ENCODE results near the gene KLK2.

Gene KLK2

DNA sequence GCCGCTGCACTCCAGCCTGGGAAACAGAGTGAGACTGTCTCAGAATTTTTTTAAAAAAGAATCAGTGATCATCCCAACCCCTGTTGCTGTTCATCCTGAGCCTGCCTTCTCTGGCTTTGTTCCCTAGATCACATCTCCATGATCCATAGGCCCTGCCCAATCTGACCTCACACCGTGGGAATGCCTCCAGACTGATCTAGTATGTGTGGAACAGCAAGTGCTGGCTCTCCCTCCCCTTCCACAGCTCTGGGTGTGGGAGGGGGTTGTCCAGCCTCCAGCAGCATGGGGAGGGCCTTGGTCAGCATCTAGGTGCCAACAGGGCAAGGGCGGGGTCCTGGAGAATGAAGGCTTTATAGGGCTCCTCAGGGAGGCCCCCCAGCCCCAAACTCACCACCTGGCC, at the start of gene KLK2:
Gene KLK2, plus strand, starts transcription at position 384 of the 400 bp plus-strand sequence. CDS start 35 bp downstream, outside the sequence.
- no peak for DNase-seq (ENCODE audit: low read depth)

DNA sequence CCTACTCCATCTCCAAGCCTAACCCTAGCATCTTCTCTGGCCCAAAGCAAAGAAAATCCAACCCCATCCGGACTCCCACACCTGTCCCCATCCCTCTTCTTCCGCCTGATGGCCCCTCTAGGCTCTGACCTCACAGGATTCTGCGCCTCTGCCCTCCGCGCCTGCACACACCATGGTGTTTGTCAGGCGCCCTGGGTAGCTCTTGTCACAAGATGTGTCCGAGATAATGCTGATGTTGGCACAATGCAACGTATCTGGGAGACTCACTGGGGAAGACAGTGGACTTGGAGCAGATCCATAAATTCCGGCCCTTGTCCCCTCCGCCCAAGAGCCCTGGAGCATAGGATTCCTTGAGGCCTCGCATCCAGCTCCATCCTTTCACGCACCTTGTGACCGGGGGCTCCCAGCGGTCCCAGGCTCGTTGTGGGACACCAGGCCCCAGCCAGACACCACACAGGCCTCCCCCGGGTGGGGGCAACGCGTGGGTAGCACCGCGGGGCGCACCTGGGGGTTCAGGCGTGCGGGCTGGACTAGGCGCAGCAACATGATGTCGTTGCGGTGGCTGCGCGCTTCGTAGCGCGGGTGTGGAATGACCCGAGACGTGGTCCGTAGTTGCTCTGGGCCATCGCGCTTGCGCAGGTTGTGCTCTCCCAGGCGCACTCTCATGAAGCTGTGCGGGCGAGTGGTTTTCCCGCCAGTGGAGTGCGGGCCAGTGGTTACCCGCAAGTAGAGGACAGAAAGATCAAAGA, 46.6 kb upstream of the KLK2 start:
- no peak for DNase-seq (ENCODE audit: low read depth)

DNA sequence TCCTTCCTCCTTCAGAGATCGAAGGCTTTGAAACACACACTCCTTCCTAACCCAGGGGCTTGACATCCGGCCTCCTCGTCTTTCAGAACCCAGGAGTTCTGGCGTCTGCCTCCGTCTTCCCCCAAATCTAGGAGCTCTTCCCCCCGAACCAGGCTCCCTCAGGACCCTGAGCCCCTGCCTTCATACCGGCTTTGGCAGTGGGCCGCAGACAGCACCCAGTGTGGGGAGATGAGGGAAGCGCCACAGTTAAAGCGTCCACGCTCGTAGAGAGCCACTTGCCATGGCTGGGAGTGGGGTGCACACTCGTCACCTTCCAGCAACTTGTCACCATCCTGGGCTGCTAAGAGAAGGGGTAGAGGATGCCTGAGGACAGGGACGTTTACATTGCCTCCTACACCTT, 45.8 kb upstream of the KLK2 start:
- DNase-seq (ENCODE audit: low read depth), result no peak

DNA sequence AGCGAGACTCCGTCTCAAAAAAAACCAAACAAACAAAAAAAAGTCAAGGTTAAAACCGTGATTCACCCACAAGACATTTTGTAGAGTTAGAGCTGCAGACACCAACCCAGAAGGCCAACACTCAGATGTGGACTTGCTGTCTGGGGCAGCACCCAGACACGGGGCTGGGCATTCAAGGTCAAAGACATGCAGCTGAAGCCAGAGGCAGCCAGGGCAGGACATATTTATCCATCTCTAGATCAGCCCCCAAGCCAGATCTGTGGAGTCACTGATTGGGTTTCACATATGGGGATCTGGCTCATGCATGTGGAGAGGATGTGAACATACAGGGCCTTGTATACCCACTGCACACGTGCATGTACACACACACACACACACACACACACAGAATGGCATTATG, 43.4 kb upstream of the KLK2 start:
- no peak for DNase-seq (ENCODE audit: low read depth)

DNA sequence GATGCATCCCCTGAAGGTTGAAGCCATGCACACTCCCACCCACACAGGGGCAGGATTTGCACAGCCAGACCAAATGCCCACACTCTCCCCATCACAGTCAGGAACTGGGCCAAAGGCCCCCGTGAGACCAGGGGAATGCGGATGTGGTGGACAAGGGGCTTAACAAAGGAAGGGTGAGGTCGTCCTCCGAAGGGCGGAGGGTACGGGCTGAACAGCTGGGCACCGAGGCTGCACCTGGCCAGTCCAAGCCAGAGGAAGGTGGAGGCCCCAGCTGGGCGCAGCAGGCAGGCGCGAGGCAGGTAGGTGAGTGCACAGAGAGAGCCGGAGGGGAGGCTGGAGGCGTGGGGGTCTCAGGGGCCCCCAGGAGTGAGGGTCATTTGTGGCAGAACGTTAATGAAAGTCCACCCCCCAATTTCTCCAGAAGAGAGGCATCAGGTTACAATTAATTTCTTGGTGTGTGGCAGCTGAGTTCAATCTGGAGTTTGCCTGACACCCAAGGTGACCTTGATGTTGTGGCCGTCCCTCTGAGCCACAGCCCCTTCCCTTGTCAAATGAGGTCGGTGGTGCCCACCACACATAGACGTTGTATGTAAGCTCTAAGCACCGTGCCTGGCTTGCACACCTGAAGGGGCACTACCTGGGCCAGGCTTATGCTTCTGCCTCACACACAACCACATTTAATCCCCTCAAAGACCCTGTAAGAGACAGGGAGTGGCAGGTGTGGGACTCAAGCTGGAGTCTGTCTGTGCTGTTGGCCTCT, 42.8 kb upstream of the KLK2 start:
- no peak for DNase-seq (ENCODE audit: low read depth)

DNA sequence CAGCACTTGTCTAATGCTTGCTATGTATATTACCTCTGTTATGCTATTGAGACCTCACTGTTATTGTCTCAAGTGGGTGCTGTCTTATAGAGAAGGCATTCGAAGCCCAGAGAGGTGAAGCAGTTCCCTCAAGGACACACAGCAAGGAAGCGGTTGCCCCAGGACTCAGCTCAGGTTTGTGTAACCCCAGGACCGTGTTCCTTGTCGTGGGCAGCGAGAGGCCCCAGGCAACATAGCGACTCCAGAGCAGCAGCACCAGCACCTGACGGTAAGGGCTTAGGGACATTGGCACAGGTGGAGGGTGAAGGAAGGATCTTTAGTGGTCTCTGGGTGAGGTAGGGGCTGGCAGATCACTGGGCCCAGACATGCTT, 42.2 kb upstream of the KLK2 start:
- no peak for DNase-seq (ENCODE audit: low read depth)

DNA sequence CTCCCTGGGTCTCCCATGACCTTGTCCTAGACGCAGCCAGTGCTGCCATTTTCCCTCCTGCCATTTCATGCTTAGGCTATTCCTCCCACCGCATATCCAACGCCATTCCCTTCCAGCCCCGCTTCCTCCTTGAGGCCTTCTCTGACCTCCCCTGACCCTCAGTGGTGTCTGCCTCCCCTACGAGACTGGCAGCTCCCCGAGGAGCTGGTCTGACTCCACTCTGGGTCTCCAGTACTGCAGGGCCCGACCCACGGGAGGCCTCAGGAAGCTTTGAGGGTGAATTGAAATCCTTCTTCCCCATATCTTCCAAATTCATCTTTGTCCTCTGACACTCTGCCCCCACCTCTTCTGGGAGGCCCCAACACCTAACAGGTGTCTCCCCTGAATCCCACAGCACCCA, 40.6 kb upstream of the KLK2 start:
- DNase-seq (ENCODE audit: low read depth), result no peak

DNA sequence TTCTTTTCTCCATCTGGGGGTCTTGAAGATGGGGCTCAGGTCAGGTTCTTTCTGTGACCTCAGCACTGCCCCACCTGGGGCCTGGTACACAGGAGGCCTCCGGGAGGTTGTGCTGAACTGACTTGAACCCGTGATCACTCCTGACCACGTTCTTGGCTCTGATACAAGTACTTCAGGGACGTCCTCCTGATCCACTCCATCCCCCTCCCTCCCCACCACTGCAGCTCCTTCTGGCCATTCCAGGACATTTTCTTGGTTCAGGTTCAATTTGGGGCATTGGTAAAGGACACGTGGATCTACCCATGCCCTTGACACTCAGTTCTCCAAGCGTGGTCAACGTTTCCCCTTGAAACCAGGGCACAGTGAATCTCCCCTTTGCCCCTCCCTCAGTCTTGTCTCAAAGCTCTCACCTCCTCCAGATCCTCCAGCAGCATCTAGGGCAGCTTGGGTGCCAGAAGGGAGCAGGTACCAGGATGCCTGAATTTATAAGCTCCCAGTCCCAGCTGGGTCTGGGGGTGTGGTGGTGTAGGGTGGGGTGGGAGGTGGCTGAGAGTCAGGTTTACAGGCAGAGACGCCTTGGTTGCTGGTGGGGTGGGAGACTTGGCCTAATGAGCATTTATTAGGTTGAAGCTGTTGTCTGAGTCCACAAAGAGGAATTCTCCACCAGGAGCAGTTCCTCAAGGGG, 40.0 kb upstream of the KLK2 start, which contains the start of gene KLK15:
Gene KLK15, minus strand, starts transcription at position 458 of the 685 bp plus-strand sequence. CDS start 2,082 bp downstream, outside the sequence.
- no peak for DNase-seq (ENCODE audit: low read depth)

DNA sequence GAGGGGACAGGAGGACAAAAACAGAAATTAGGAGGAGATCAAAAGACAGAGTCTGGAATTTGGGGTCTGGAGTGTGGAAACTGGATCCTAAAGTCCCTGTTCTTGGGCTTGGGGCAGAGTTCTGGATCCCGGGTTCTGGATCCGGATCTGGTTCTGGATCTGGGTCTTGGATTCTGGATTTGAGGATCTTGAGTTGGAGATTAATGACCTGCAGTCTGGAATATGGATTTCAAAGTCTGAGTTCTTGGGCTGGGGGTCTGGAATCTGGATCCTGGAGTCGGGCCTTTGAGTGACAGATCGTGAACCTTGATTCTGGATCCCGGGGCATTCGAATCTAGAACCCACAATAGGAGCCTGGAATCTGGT, 39.5 kb upstream of the KLK2 start:
- no peak for DNase-seq (ENCODE audit: low read depth)

DNA sequence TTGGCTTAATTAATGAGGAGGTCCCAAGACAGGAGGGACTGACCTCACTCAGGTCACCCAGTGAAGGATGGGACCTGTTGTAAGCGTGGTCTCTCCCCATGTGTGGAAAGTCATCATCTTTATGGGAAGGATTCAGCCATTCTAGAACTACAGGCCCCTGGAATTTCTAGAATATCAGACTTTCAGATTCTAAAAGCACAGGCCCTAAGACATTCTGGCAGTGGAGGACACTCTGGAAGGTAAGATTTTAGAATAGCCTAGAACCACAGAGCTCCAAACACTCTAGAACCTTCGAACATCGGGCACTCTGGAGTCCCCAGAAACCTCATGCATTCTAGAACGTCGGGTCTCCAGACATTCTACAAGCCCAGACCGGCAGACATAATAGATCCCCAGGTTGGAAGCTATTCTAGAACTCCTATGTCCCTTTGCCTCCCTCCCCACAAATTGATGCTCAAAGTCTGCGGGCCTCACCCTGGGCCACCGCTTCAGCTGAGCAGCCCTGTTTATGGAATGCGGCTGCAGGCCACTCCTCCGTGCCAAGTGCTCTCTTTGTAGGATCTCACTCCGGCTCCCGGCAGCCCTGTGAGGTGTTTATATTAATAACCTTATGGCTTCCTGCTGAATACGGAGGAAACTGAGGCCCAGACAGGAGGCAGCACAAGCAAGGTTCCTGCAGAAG, 38.0 kb upstream of the KLK2 start:
- no peak for DNase-seq (ENCODE audit: low read depth)

DNA sequence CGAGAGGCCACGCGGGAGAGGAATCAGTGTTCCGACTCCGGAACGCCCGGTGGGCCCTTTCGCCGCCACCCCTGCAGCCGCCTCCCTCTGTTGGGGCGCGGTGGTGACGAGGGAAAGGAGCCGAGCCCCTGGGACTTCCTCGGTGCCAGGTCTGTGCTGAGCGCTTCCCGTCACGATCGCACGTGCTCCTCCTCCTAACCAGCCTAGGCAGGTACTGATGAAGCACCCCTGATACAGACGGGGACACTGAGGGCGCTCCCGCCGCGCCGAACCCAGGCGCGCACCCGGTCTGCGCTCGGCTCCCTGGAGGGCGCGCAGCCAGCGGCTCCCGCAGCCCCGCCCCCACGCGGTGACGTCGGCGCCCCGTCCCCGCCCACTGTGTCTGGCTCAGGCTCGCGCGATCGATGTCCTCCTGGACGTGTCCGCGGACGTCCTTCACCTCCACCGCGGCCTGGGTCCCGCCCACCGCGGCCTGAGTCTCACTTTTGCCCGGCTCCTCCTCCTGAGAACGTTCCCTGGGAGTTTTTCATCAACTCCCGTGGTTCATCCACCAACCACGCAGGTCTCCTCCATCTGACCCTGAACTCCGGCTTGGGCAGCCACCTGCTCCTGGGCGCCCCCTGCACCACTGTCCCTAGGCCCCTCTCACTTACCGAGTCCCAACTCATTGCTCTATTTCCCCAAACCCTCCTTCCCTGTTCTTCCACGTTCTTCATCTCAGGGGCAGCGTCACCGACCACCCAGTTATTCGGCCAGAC, 37.3 kb upstream of the KLK2 start:
- DNase-seq (ENCODE audit: low read depth), result no peak

DNA sequence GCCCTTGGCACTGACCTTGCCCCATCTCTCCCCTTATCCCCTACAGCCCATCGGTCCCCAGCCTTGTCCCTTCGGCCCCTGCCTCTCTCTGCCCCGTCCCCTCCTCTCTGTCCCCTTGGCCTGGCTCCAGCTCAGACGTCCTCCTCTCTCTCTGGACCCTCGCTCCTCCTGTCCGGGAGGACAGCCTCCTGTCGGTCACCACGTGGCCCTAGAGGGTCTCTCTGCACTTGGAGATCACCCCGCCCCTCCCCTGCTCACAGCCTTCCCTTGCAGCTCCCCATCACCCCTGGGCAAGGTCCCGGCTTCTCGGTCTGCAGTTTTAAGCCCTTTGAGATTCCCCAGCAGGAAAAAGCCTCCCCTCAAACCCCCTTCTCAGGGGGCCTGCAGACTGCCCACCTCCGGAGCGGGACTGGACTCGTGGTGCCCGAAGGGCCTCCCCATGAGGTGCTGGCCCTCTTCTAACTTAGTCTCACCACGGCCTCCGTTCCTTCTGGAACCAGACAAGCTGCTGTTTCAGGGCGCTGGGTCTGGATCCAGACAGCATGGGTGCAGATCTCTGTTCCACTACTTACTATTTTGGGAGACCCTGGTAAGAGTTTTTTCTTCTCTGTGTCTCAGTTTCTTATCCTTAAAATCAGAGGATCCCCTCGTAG, 36.6 kb upstream of the KLK2 start:
- DNase-seq (ENCODE audit: low read depth), result no peak

DNA sequence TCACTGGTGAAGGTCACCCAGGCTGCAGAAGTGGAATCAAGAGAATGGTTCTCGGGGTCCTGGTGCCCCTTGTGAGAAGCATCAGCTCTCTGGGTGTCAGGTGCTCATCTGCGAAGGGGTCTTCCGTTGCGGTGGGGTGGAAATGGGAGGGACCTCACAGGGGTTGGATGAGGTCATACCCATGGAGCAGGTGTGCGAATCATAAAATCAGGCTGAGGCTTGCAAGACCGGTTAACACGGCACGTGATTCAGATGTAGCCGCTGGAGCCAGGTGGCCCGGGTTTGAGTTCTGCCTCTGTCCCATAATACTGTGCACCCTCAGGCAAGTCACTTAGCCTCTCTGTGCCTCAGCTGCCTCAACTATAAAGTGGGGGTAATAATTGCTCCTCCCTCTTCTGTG, 35.9 kb upstream of the KLK2 start:
- DNase-seq (ENCODE audit: low read depth), result no peak

DNA sequence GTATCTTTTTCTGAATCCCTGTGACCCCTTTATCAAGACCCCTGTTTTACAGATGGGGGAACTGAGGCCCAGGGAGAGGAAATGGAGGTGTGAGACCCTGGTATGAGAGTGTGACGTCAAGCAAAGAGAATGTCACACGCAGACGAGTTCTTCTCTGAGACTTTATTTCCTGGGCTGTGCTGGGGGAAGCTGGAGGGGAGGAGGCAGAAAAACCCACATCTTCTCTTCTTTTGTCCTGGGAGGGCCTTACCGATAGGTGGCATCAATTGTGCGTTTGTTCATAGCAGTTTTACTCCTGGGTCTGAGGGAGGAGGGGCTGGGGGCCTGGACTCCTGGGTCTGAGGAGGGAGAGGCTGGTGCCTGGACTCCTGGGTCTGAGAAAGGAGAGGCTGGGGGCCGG, 35.0 kb upstream of the KLK2 start:
- DNase-seq (ENCODE audit: low read depth), result no peak

DNA sequence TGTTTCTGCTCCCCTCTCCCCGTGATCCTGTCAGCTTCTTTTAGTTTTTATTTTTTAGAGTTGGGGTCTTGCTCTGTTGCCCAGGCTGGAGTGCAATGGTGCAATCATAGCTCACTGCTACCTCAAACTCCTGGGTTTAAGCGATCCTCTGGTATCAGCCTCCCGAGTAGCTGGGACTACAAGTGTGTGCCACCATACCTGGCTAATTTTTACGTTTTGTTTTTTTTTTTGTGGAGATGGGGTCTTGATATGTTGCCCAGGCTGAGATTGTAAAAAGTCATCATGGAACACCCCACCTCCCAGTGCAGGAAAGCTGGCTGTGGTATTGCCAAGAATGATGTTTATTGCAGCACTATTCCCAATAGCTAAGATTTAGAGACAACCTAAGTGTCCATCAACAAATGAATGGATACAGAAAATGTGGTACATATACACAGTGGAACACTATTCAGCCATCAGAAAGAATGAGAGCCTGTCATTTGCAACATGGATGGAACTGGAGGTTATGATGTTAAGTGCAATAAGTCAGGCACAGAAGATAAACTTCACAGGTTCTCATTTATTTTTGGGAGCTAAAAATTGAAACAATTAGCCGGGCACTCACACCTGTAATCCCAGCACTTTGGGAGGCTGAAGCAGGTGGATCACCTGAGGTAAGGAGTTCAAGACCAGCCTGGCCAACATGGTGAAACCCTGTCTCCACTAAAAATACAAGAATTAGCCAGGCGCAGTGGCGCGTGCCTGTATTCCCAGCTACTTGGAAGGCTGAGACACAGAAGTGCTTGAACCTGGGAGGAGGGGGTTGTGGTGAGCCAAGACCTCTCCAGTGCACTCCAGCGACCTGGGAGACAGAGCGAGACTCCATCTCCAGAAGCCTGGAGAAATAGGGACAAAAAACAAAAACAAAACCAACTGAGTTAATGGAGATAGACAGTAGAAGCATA, 33.3 kb upstream of the KLK2 start:
- no peak for DNase-seq (ENCODE audit: low read depth)

DNA sequence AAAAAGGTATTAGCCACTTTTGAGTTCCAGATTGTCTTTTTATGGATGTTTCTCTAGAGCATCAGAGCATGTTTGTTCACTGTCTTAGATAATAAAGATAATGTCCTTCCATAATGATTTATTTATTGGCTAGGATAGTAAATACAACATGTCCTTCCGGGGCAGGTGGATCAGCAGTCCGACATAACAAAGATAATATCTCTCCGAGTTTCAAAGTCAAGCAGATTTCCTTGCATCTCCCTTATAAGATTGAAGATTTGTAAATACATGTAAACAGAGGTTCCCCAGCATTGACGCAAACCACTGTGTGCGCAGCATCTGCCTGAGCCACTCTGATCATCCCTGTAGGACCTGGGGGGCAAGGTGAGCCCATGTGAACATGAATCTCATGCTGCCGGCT, 31.1 kb upstream of the KLK2 start:
- no peak for DNase-seq (ENCODE audit: low read depth)

DNA sequence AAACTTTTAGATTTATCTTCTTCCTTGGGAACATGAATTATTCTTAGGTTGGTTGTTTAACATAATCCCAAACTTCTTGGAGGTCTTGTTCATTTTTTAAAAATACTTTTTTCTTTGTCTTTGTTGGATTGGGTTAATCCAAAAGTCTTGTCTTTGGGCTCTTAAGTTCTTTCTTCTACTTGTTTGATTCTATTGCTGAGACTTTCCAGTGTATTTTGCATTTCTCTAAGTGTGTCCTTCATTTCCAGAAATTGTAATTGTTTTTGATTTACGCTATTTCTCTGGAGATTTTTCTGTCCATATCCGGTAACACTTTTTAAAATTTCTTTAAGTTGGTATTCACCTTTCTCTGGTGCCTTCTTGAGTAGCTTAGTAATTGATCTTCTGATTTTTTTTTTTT, 30.0 kb upstream of the KLK2 start:
- DNase-seq (ENCODE audit: low read depth), result no peak

DNA sequence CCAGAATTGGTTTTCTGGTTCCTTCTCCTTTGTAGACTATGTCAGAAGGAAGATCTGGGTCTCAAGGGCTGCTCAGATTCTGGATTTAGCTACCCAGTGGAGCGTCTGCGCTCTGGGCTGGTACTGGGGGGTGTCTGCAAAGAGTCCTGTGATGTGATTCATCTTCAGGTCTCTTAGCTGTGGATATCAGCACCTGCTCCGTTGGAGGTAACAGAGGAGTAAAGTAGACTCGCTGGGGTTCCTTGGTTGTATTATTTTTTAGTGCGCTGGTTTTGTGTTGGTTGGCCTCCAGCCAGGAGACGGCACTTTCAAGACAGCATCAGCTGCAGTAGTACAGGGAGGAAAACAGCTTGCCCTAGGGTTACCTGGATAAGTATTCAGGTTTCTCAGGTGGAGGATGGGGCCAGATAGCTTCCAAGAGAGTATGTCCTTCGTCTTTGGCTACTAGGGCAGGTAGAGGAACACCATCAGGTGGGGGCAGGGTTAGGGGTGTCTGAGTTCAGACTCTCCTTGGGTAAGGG, 29.5 kb upstream of the KLK2 start:
- no peak for DNase-seq (ENCODE audit: low read depth)

DNA sequence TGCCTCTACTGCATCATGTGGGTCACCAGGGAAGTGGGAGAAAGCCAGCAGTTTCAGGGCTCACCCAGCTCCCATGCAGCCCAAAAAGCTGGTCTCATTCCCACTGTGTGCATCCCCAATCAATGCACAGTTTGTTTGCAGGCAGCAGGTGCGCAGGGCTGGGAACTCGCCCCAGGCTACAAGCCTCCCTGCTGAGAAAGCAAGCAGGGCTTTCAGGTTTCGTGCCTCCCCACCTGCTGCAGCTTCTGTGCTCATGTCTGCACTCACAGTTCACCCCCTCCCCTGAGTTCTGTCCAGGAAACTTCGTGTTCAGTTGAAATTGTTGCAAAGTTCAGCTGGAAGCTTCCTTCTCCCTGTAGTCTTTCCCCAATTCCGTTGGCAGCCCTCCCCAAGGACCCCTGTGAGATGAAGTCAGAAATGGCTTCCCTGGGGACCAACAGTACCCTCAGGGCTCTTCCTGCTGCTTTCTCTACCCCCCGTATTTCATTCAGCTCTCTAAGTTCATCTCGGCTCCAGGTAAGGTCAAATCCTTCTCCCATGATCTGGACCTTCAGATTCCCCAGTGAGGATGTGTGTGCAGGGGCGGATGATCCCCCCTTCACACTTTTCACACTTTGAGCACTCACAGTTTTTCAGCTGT, 28.8 kb upstream of the KLK2 start:
- DNase-seq (ENCODE audit: low read depth), result no peak
